Activated CD8-positive, alpha-beta memory T cell treated with anti-CD3 and anti-CD28 coated beads for 48 hours (primary cell): ENCODE measurements around the gene IQCN.

ENCODE experiments used
- DNase-seq, 3 experiments: peaks; one replicate each; pipeline ENCODE4 v3.0.0-alpha.2; 2020; ENCODE audit warnings: low read depth in 2 of 3, low spot score in 2 of 3

Gene IQCN

GRCh38 chr19:18266771-18267686 lies 7.2 kb downstream of the IQCN start:
- DNase-seq: no peak

GRCh38 chr19:18265582-18265981 lies 8.7 kb downstream of the IQCN start:
- DNase-seq: no peak

DNA sequence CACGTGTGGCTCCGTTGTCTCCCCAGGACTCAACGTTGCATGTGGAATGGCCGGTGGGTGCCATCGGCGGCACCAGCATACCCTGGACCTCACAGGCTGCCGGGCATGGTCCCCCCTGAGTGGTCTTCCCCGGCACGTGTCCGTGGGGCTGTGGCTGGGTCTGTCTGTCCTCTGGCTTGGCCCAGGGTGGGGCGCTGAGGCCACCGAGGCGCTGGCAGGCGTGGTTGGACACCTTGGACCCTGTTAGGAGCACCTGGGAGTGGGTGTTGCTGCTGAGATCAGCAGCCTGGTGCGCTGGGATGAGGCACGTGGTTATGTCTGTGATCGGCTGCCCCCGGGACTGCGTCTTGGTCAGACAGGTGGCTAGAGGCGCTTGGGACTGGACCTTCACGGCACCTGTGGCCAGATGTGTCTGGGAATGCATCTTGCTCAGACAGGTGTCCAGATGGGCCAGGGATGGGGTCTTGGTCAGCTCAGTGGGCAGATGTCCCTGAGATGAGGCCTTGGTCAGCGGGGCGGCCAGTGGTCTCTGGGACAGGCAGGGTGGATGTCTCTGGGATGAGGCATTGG lies 9.2 kb downstream of the IQCN start:
- DNase-seq: no peak

DNA sequence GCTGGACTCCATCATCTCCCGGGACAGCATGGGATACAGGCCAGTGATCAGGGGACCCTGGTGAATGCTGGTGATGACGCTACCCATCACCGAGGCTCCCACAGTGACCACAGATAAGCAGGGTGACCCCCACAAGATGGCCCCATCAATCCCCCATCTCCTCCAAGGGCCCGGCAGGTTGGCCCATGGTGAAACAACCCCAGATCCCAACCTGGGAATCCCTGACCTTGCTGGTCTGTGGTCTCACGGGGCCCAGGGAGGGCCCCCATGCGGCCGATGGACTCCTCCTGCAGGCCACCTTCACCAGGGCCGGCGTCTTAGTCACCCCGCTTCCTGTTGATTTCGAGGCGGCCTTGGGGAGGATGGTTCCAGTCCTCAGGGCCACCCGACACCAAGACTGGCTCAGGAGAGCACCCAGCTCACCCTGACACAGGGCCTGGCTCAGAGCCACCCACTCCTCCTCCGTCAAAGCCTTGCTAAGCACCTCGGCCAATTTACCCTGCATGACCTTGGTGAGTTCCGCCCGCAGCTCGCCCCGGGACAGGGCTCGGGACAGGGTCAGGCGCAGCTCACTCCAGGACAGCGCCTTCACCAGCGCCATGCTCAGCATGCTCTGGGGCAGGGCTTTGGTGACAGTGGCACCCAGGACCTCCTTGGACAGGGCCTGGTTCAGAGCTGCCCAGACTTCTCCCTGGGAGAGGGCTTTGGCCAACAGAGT lies 10.0 kb downstream of the IQCN start:
- no peak for DNase-seq

DNA sequence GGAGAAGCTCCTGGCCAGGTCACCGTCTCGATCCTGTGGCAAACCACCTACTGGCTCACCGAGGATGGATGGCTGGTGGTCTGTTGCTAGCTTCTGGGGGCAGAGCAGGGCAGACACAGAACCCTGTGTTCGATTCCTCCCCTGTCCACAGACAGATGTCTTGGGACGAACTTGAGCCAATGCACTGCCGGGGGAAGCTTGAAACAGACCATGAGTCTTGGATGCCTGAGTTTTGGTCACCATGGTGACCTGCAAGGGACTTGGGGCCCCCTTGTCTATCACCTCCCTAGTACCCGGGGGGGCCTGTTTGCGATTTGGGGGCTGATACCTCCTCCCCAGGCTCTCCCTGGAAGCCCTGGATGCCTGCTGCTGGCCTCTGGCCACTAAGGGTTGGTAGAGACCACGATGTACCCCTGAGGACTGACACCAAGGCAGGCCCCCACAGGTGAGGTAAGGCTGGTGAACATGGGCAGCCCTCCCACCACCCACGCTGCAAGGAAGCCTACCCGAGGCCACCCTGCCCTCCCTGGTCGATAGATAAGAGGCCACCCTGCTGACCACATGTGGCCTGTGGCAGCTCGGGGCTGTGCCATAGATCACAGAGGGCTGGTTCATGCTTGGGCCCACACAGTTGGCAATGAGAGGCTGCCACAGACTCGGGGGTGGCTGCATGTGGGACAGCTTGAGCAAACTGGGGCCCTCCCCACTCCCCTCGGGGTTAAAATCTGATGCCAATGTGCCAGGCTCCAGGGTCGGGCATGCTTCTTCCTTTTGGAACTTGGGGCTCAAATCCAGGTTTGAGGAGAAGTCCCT lies 10.7 kb downstream of the IQCN start:
- no peak for DNase-seq

DNA sequence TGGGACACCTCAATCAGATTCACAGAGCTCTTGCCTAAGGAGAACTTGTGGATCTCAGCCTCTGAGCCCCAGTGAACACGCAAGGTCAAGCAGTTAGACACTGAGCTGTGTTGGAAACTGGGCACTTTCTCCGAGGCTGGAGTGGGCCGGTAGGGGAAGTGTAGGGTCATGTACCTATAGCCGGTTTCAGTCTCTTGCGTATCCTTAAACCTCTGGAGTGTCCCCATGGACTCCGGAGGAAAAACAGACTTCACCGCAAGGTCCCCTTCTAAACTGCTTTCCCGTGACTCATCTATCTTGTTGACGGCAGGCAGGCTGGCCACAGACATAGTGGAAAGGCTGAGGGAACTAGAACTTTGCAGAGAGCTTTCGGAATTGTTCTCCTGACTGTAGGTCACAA lies 11.3 kb downstream of the IQCN start:
- no peak for DNase-seq

DNA sequence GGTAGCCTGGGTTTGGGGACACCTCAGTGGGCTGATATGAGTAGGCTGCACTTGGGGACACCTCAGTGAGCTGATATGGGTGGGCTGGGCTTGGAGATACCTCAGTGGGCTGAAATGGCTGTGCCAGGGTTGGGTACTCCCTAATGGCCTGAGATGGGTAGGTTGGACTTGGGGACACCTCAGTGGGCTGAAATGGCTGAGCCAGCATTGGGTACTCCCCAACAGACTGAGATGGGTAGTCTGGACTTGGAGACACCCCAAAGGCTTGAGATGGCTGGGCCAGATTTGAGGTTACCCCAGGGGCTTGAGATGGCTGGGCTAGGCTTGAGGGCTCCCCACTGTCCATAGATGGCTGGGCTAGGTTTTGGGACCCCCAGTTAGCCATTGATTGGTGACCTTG lies 12.1 kb downstream of the IQCN start:
- no peak for DNase-seq

DNA sequence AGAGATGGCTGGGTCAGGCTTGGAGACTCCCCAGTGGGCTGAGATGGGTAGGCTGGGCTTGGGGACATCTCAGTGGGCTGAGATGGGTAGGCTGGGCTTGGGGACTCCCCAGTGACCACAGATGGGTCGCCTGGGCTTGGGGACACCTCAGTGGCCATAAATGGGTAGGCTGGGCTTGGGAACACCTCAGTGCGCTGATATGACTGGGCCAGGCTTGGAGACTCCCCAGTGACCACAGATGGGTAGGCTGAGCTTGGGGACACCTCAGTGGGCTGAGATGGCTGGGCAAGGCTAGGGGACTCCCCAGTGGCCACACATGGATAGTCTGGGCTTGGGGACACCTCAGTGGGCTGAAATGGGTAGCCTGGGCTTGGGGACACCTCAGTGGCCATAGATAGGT lies 12.8 kb downstream of the IQCN start:
- no peak for DNase-seq

DNA sequence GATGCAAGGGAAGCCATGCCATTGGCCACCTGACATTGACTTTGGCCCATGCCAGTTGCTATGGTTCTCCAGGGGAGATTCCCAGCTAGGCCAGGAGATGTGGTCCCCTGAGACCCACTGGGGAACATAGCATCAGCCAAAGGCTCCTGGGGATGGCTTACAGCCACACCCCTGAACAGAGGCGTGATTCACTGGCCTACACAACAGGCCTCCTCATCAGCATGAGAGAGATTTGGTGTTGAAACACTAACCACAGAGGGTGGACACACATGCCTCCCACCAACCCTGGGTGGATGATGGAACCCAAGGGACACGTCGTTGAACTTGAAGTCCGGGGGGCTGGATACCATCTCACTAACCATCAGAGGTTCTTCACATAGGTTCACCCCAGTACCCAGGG lies 14.4 kb downstream of the IQCN start:
- DNase-seq: no peak

GRCh38 chr19:18257503-18258470 lies 16.5 kb downstream of the IQCN start:
- DNase-seq: no peak

- no peak for DNase-seq
These were observed 19.4 kb downstream of the IQCN start for GRCh38 chr19:18254546-18255503.

- no peak for DNase-seq
These were observed 20.5 kb downstream of the IQCN start for GRCh38 chr19:18253716-18254115.

- DNase-seq: no peak
These were observed 21.1 kb downstream of the IQCN start for GRCh38 chr19:18253130-18253529.

DNA sequence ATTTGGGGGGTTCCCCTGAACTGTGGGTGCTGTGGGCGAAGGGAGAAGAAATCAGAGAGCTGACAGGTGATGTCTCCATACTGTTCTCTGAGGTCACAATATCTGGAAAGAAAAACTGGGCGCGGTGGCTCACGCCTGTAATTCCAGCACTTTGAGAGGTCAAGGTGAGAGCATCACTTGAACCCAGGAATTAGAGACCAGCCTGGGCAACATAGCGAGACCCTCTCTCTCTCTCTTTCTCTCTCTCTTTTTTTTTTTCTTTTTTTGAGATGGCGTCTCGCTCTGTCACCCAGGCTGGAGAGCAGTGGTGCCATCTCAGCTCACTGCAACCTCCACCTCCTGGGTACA lies 21.9 kb downstream of the IQCN start:
- no peak for DNase-seq

- DNase-seq: peak; percentile 39 to 89 (median 85)
These were observed 22.5 kb downstream of the IQCN start for GRCh38 chr19:18251587-18252369.

DNA sequence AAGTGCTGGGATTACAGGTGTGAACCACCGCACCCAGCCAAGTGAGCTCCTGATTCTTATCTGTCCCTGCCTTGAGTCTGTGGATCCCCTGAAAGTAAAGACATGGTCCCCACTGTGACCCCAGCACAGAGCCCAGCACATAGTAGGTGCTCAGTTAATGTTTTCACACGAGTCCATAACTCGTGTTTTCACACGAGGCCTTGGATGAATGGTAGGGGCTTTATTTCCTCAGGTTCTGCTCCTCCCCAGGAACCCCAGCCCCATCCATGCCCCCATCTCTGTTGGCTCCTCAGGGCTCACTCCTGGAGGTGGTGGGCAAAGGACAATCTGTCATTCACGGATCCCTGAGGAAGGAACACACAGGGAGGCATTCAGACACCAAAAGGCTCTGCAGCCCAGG lies 24.4 kb downstream of the IQCN start:
- DNase-seq: no peak

DNA sequence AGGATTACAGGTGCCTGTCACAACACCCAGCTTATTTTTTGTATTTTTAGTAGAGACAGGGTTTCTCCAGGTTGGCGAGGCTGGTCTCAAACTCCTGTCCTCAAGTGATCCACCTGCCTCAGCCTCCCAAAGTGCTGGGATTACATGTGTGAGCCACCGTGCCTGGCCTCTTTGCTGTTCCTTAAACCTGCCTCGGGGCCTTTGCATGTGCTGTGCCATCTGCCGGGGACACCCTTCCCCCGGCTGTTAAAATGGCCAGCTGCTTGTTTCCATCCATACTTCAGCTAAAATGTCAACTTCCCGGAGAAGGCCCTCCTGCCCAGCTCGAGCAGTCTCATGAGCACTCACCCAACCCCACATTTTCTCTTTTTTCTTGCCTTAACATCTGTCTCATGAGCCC lies 29.0 kb downstream of the IQCN start:
- DNase-seq: no peak

DNA sequence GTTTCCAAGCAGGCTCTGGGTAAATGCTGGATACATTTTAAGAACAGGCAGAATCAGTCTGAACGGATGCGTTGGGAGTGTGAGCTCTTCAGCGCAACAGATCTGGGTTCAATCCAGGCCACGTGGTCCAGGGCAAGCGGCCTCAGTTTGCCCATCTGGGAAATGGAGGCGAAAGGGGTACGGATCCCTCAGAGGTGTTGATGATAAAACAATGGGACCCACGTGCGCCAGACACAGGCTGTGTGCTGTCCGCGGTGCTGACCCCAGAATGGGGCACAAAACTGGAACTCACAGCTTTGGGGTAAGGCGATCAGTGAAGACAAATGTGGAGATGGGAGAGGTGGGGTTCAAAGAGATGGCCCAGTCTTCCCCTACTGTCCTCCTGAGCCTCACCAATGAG lies 34.9 kb downstream of the IQCN start:
- no peak for DNase-seq
